ENCODE results near the gene PARP8.
"Not testable (repeated sequence)": the region's sequence is repeated elsewhere in the genome, so short reads cannot be mapped to it uniquely, and the experiment has no call there.

Gene PARP8

GRCh38 chr5:50727845-50728244 lies 61.4 kb downstream of the PARP8 start:
- no peak for DNase-seq (ENCODE audit: low read depth)

GRCh38 chr5:50730336-50730735 lies 63.9 kb downstream of the PARP8 start:
- DNase-seq (ENCODE audit: low read depth) = no peak

- no peak for DNase-seq (ENCODE audit: low read depth)
Observed at GRCh38 chr5:50730841-50731240, 64.4 kb downstream of the PARP8 start.

GRCh38 chr5:50733741-50734140 lies 67.3 kb downstream of the PARP8 start:
- no peak for DNase-seq (ENCODE audit: low read depth)

- DNase-seq (ENCODE audit: low read depth) = no peak
Observed at GRCh38 chr5:50738864-50739263, 72.4 kb downstream of the PARP8 start.

GRCh38 chr5:50740832-50741231 lies 74.4 kb downstream of the PARP8 start:
- no peak for DNase-seq (ENCODE audit: low read depth)

- no peak for DNase-seq (ENCODE audit: low read depth)
Observed at GRCh38 chr5:50744776-50745175, 78.3 kb downstream of the PARP8 start.

- DNase-seq (ENCODE audit: low read depth) = no peak
Observed at GRCh38 chr5:50745221-50745910, 78.9 kb downstream of the PARP8 start.

GRCh38 chr5:50749181-50749580 lies 82.7 kb downstream of the PARP8 start:
- no peak for DNase-seq (ENCODE audit: low read depth)

- no peak for DNase-seq (ENCODE audit: low read depth)
Observed at GRCh38 chr5:50749873-50750272, 83.4 kb downstream of the PARP8 start.

GRCh38 chr5:50751064-50751657 lies 84.7 kb downstream of the PARP8 start:
- no peak for DNase-seq (ENCODE audit: low read depth)

- DNase-seq (ENCODE audit: low read depth) = no peak
Observed at GRCh38 chr5:50752800-50753199, 86.4 kb downstream of the PARP8 start.

GRCh38 chr5:50759526-50760270 lies 93.3 kb downstream of the PARP8 start:
- DNase-seq (ENCODE audit: low read depth) = no peak

GRCh38 chr5:50763351-50763750 lies 96.9 kb downstream of the PARP8 start:
- no peak for DNase-seq (ENCODE audit: low read depth)

GRCh38 chr5:50763846-50764245 lies 97.4 kb downstream of the PARP8 start:
- no peak for DNase-seq (ENCODE audit: low read depth)

- DNase-seq (ENCODE audit: low read depth) = no peak
Observed at GRCh38 chr5:50766042-50766441, 99.6 kb downstream of the PARP8 start.

GRCh38 chr5:50766462-50766861 lies 100.0 kb downstream of the PARP8 start:
- no peak for DNase-seq (ENCODE audit: low read depth)

- no peak for DNase-seq (ENCODE audit: low read depth)
Observed at GRCh38 chr5:50766967-50767366, 100.5 kb downstream of the PARP8 start.

- no peak for DNase-seq (ENCODE audit: low read depth)
Observed at GRCh38 chr5:50767588-50767987, 101.2 kb downstream of the PARP8 start.

GRCh38 chr5:50768634-50769033 lies 102.2 kb downstream of the PARP8 start:
- DNase-seq (ENCODE audit: low read depth) = no peak

GRCh38 chr5:50770441-50770840 lies 104.0 kb downstream of the PARP8 start:
- no peak for DNase-seq (ENCODE audit: low read depth)

GRCh38 chr5:50774446-50775175 lies 108.2 kb downstream of the PARP8 start:
- not testable (repeated sequence) for DNase-seq (ENCODE audit: low read depth)

- DNase-seq (ENCODE audit: low read depth) = no peak
Observed at GRCh38 chr5:50786073-50786472, 119.6 kb downstream of the PARP8 start.

Data from stimulated activated CD8-positive, alpha-beta memory T cell treated with anti-CD3 and anti-CD28 coated beads, Interleukin-4, amount 100 ng/mL, for 24 hours (primary cell).